Spinal cord (tissue), 10 donors: ENCODE data around the gene BRWD1. TPM values are rescaled to one million over a fixed set of nuclear protein-coding genes. Genes with fewer than 3 reads are reported as not detected.

Experiments
- DNase-seq, 6 donors: peaks; one replicate each; pipeline versions ENCODE4 v3.0.0 to v3.0.0-alpha.2; 2013 to 2015; ENCODE audit warnings: low spot score in 6 of 6, low read depth in 4 of 6
- H3K27ac ChIP-seq: one replicate; pipeline ENCODE4 v1.5.1; 2013; ENCODE audit warnings: low read depth, low read length, control low read depth
- H3K27me3 ChIP-seq: one replicate; pipeline ENCODE4 v1.6.1; 2013; ENCODE audit warnings: low read length; ENCODE audit not compliant: control insufficient read depth, insufficient read depth
- H3K36me3 ChIP-seq: one replicate; pipeline ENCODE4 v1.6.1; 2013; ENCODE audit warnings: low read length; ENCODE audit not compliant: control insufficient read depth, insufficient read depth
- H3K4me1 ChIP-seq: one replicate; pipeline ENCODE4 v1.6.1; 2013; ENCODE audit warnings: low read length; ENCODE audit not compliant: control insufficient read depth, insufficient read depth
- H3K4me3 ChIP-seq: one replicate; pipeline ENCODE4 v1.5.1; 2013; ENCODE audit warnings: low read depth, low read length, control low read depth
- H3K9me3 ChIP-seq: one replicate; pipeline ENCODE4 v1.6.1; 2013; ENCODE audit warnings: low read length; ENCODE audit not compliant: control insufficient read depth, insufficient read depth
- WGBS: methylation state at CpG from one replicate; pipeline ENCODE4 v1.1.5; 2013; ENCODE audit warnings: missing lambda C conversion rate; ENCODE audit not compliant: insufficient coverage; 5-methylcytosine and 5-hydroxymethylcytosine counted together
- polyA plus RNA-seq, 2 donors: library from polyadenylated mRNA; unstranded; fragments of 120-200 nt; gene quantifications; one replicate each; pipeline ENCODE4 v1.2.1, GENCODE V29; 2013; ENCODE audit not compliant: insufficient read length in 2 of 2
- small RNA-seq: library from RNA; depleted of rRNA; stranded (forward); fragments of <200 nt; gene quantifications from one replicate; pipeline ENCODE3, GENCODE V24; 2014; ENCODE audit warnings: low replicate concordance
- total RNA-seq, 2 donors: library from RNA; depleted of rRNA in 1 of 2; stranded (reverse); fragments of 120-200 nt in 1 of 2; fragments of >200 nt in 1 of 2; gene quantifications; one replicate each; pipeline versions ENCODE4 v1.2.3 to v1.2.4, GENCODE V29; 2013 to 2014
- donor health status: healthy.

BRWD1 gene
- total and polyA plus RNA-seq, 4 donors, result 78.2 to 180 (median 109) TPM

GRCh38 chr21:39134288-39134810, 179.1 kb downstream of the BRWD1 start:
- Histone ChIP-seq H3K27ac (no peak overlapping the region), H3K36me3 (no peaks in the 10 kb centered on the region), H3K4me3 (no peak overlapping the region), H3K27me3 (no peaks in the 10 kb centered on the region), H3K4me1 (peaks cover 9% of the 10 kb centered on the region), H3K9me3 (no peaks in the 10 kb centered on the region)
- 88% methylated on average over 15 of the region's 15 CpGs for WGBS
- DNase-seq, result no peak

Small RNA genes lying within 50 kb of the gene (small RNA-seq; reads per million reads assigned to genes)
- not detected for gene RF00019

Other genes starting within 250 kb of the BRWD1 start
- gene PSMG1, start 130.2 kb downstream of the BRWD1 start, total RNA-seq, result 10 to 100 TPM; 34.4 to 43.4 TPM
- 10 to 100 TPM; 45.9 to 46.0 TPM for gene PSMG1, start 130.2 kb downstream of the BRWD1 start, polyA plus RNA-seq
- 100 to 1,000 TPM; 134 to 303 TPM for gene HMGN1, start 35.5 kb upstream of the BRWD1 start, total RNA-seq
- 100 to 1,000 TPM; 387 to 407 TPM for gene HMGN1, start 35.5 kb upstream of the BRWD1 start, polyA plus RNA-seq
- 1 to 10 TPM; 2.1 to 4.3 TPM for gene LCA5L, start 132.1 kb upstream of the BRWD1 start, total RNA-seq
- gene LCA5L, start 132.1 kb upstream of the BRWD1 start, polyA plus RNA-seq, result 1 to 10 TPM; 3.1 TPM
- gene SH3BGR, start 138.3 kb upstream of the BRWD1 start, total RNA-seq, result 1 to 10 TPM; 3.4 to 6.2 TPM
- 1 to 10 TPM; 8.0 to 8.8 TPM for gene SH3BGR, start 138.3 kb upstream of the BRWD1 start, polyA plus RNA-seq